ENCODE results near the gene RBM4B.

- TF ChIP-seq CTCF (IDR thresholded peaks at IDR 0.05) (no peak), EZH2 (IDR thresholded peaks at IDR 0.05) (no peak)
Measured at GRCh38 chr11:66626926-66627325, 50.8 kb downstream of the RBM4B start.

All from neural progenitor cell (in vitro differentiated cells).